HEK293T (cell line): Measurements from ENCODE around the gene THSD7A.

Source experiments
- CTBP1 ChIP-seq: fragments of 450-650 bp; IDR thresholded peaks from 2 replicates; pipeline ENCODE4 v1.6.1; 2016; ENCODE audit warnings: borderline replicate concordance
- ELF4 ChIP-seq: fragments of 450-650 bp; IDR thresholded peaks from 2 replicates; pipeline ENCODE4 v1.6.1; 2017; ENCODE audit warnings: antibody characterized with exemption
- SP1 ChIP-seq: fragments of 450-650 bp; IDR thresholded peaks from 2 replicates; pipeline ENCODE4 v1.6.1; 2017
- SUZ12 ChIP-seq: fragments of 450-650 bp; IDR thresholded peaks from 2 replicates; pipeline ENCODE4 v1.6.1; 2016; ENCODE audit warnings: mild to moderate bottlenecking
- TARDBP ChIP-seq: fragments of 450-650 bp; IDR thresholded peaks from 2 replicates; pipeline ENCODE4 v1.6.1; 2016

DNA sequence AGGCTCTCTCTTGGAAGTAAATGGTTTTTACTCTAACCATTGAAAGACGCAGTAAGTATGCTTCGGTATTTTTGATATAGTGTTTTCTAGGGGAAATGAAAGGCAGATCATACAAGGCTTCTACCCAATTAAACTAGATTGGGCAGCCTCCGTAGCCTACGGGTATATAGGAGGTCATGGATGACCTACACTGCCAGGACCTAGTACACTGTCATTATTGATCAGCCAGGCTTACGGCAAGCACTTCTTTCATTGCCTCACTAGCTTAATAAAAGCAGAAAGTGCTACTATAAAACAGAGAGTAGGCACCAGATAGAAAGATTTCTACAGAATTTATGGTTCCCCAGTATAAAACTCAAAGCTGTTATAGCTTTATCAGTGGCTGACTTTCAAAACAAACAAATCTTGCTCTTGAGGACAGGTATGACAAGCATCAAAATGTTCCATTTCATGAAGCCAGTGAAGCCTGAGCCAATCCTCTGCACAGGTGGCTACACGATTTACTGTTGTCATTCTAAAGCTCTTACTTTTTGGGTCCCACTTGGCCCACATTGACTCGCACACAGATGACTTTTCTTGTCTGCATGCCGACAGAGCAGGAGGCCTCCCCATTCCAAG lies 358.1 kb downstream of the THSD7A start:
- no peak for TF ChIP-seq SP1
- no peak for TF ChIP-seq TARDBP
- no peak for TF ChIP-seq SUZ12
- TF ChIP-seq CTBP1, result no peak
- TF ChIP-seq ELF4, result no peak
